KMS-11 (cell line): ENCODE data around the gene CACNA1D.

Experiments
- H2AFZ ChIP-seq: fragments of 200-600 bp; sonication (generic); 2 replicates; pipeline ENCODE4 v1.6.1; 2016; ENCODE audit warnings: antibody characterized with exemption, mixed run types, low read depth
- H3K27ac ChIP-seq: fragments of 200-600 bp; sonication (generic); 2 replicates; pipeline ENCODE4 v1.6.1; 2016; ENCODE audit warnings: mild to moderate bottlenecking, mixed run types
- H3K27me3 ChIP-seq: fragments of 200-600 bp; sonication (generic); 2 replicates; pipeline ENCODE4 v1.6.1; 2017; ENCODE audit warnings: mild to moderate bottlenecking, low read depth, mixed run types, moderate library complexity; ENCODE audit not compliant: insufficient read depth
- H3K36me3 ChIP-seq: fragments of 200-600 bp; sonication (generic); 2 replicates; pipeline ENCODE4 v1.6.1; 2017; ENCODE audit warnings: mild to moderate bottlenecking, mixed run types; ENCODE audit not compliant: insufficient read depth
- H3K4me1 ChIP-seq: fragments of 200-600 bp; sonication (generic); 2 replicates; pipeline ENCODE4 v1.6.1; 2016; ENCODE audit warnings: mild to moderate bottlenecking, low read depth, mixed run types; ENCODE audit not compliant: poor library complexity, severe bottlenecking
- H3K4me2 ChIP-seq: fragments of 200-600 bp; sonication (generic); 2 replicates; pipeline ENCODE4 v1.7.0; 2016; ENCODE audit warnings: mild to moderate bottlenecking, mixed run types
- H3K4me3 ChIP-seq: fragments of 200-600 bp; sonication (generic); IDR thresholded peaks from 2 replicates; pipeline ENCODE4 v1.6.1; 2017; ENCODE audit warnings: low read depth, low read length, mixed read lengths; ENCODE audit not compliant: insufficient read depth
- H3K79me2 ChIP-seq: fragments of 200-600 bp; sonication (generic); 2 replicates; pipeline ENCODE4 v1.6.1; 2016; ENCODE audit warnings: low read depth, mixed run types; ENCODE audit not compliant: insufficient read depth
- H3K9ac ChIP-seq: fragments of 200-600 bp; sonication (generic); 2 replicates; pipeline ENCODE4 v1.6.1; 2016; ENCODE audit warnings: mild to moderate bottlenecking, mixed run types
- H4K20me1 ChIP-seq: fragments of 200-600 bp; sonication (generic); 2 replicates; pipeline ENCODE4 v1.6.1; 2016; ENCODE audit warnings: mild to moderate bottlenecking, mixed run types; ENCODE audit not compliant: insufficient read depth
- CTCF ChIP-seq: fragments of 200-600 bp; sonication (generic); conservative IDR thresholded peaks from 2 replicates; pipeline ENCODE4 v1.6.1; 2017; ENCODE audit warnings: low read depth, mild to moderate bottlenecking, antibody characterized with exemption, low read length, moderate library complexity, mixed read lengths

The CACNA1D gene

GRCh38 chr3:53668872-53669271, 174.5 kb downstream of the CACNA1D start:
- no peak overlapping the region for H2AFZ ChIP-seq
- H3K4me2 ChIP-seq: no peak overlapping the region
- H4K20me1 ChIP-seq: no peaks in the 10 kb centered on the region
- no peaks in the 10 kb centered on the region for H3K27me3 ChIP-seq
- H3K36me3 ChIP-seq: no peaks in the 10 kb centered on the region
- peak; percentile 43; the same call in 1 of the 2 replicates for TF ChIP-seq CTCF
- no peak overlapping the region for H3K27ac ChIP-seq
- H3K9ac ChIP-seq: no peak overlapping the region
- H3K4me1 ChIP-seq: no peaks in the 10 kb centered on the region
- H3K79me2 ChIP-seq: no peaks in the 10 kb centered on the region
- no peak overlapping the region for H3K4me3 ChIP-seq

- H3K4me2 ChIP-seq: no peak overlapping the region
- TF ChIP-seq CTCF: no peak
- no peak overlapping the region for H3K27ac ChIP-seq
Observed at GRCh38 chr3:53670721-53671120, 176.3 kb downstream of the CACNA1D start.

GRCh38 chr3:53671192-53671960, 177.0 kb downstream of the CACNA1D start:
- Histone ChIP-seq H3K79me2 (no peaks in the 10 kb centered on the region), H4K20me1 (no peaks in the 10 kb centered on the region), H3K4me1 (no peaks in the 10 kb centered on the region), H3K9ac (no peak overlapping the region), H3K4me3 (no peak overlapping the region), H3K27ac (no peak overlapping the region), H3K27me3 (no peaks in the 10 kb centered on the region), H3K36me3 (no peaks in the 10 kb centered on the region), H3K4me2 (no peak overlapping the region), H2AFZ (no peak overlapping the region)
- no peak for TF ChIP-seq CTCF

More at GRCh38 chr3:53670721-53671120, 176.3 kb downstream of the CACNA1D start:
- Histone ChIP-seq H3K27me3 (no peaks in the 10 kb centered on the region), H3K4me3 (no peak overlapping the region), H3K9ac (no peak overlapping the region), H3K4me1 (no peaks in the 10 kb centered on the region), H2AFZ (no peak overlapping the region), H3K36me3 (no peaks in the 10 kb centered on the region), H3K79me2 (no peaks in the 10 kb centered on the region), H4K20me1 (no peaks in the 10 kb centered on the region)

GRCh38 chr3:53671961-53672299, 177.5 kb downstream of the CACNA1D start:
- Histone ChIP-seq H3K4me2 (no peak overlapping the region), H3K79me2 (no peaks in the 10 kb centered on the region)
- no peak for TF ChIP-seq CTCF

More at GRCh38 chr3:53671961-53672299, 177.5 kb downstream of the CACNA1D start:
- no peaks in the 10 kb centered on the region for H3K27me3 ChIP-seq
- no peak overlapping the region for H2AFZ ChIP-seq
- H3K4me3 ChIP-seq: no peak overlapping the region
- no peaks in the 10 kb centered on the region for H3K36me3 ChIP-seq
- no peaks in the 10 kb centered on the region for H3K4me1 ChIP-seq
- H3K9ac ChIP-seq: no peak overlapping the region
- H4K20me1 ChIP-seq: no peaks in the 10 kb centered on the region
- H3K27ac ChIP-seq: no peak overlapping the region
